ENCODE measurements around the gene CHMP4A. TPM values are rescaled to one million over a fixed set of nuclear protein-coding genes. Genes with fewer than 3 reads are reported as not detected.
"Not testable (repeated sequence)": the region's sequence is repeated elsewhere in the genome, so short reads cannot be mapped to it uniquely, and the experiment has no call there.

Gene CHMP4A
- total RNA-seq, 3 donors from 2014 or later: 71.7 to 85.5 (median 85.4) TPM

- Mint-ChIP-seq H3K4me1 (ENCODE audit: low read depth) (peaks cover 74% of the 10 kb centered on the region), H3K4me3 (no peak overlapping the region), H3K9me3 (no peaks in the 10 kb centered on the region), H3K36me3 (ENCODE audit: insufficient read depth) (peaks cover 53% of the 10 kb centered on the region), H3K27me3 (ENCODE audit: low read depth) (no peaks in the 10 kb centered on the region)
- DNase-seq (no peak), ATAC-seq (no peak)
Measured at GRCh38 chr14:24237463-24237955, 24.2 kb upstream of the CHMP4A start.

GRCh38 chr14:24236689-24237462 lies 23.6 kb upstream of the CHMP4A start:
- Mint-ChIP-seq H3K36me3 (ENCODE audit: insufficient read depth) (peaks cover 53% of the 10 kb centered on the region), H3K27me3 (ENCODE audit: low read depth) (no peaks in the 10 kb centered on the region), H3K9me3 (no peaks in the 10 kb centered on the region), H3K4me1 (ENCODE audit: low read depth) (peaks cover 72% of the 10 kb centered on the region), H3K4me3 (no peak overlapping the region)
- DNase-seq: no peak
- ATAC-seq: no peak

GRCh38 chr14:24235804-24236688 lies 22.8 kb upstream of the CHMP4A start:
- Mint-ChIP-seq H3K9me3 (no peaks in the 10 kb centered on the region), H3K36me3 (ENCODE audit: insufficient read depth) (peaks cover 53% of the 10 kb centered on the region), H3K4me3 (no peak overlapping the region), H3K27me3 (ENCODE audit: low read depth) (no peaks in the 10 kb centered on the region), H3K4me1 (ENCODE audit: low read depth) (peaks cover 74% of the 10 kb centered on the region)
- DNase-seq: no peak
- ATAC-seq: no peak

GRCh38 chr14:24234095-24235005 lies 21.1 kb upstream of the CHMP4A start:
- no peaks in the 10 kb centered on the region for H3K27me3 Mint-ChIP-seq (ENCODE audit: low read depth)
- DNase-seq: no peak
- H3K36me3 Mint-ChIP-seq (ENCODE audit: insufficient read depth): peaks cover 43% of the 10 kb centered on the region
- peak overlapping the region; percentile 66 for H3K4me3 Mint-ChIP-seq
- peaks cover 60% of the 10 kb centered on the region for H3K4me1 Mint-ChIP-seq (ENCODE audit: low read depth)
- ATAC-seq: no peak
- no peaks in the 10 kb centered on the region for H3K9me3 Mint-ChIP-seq

GRCh38 chr14:24233538-24233866 lies 20.2 kb upstream of the CHMP4A start:
- Mint-ChIP-seq H3K27me3 (ENCODE audit: low read depth) (no peaks in the 10 kb centered on the region), H3K9me3 (no peaks in the 10 kb centered on the region), H3K4me3 (peak overlapping the region; percentile 93), H3K36me3 (ENCODE audit: insufficient read depth) (peaks cover 37% of the 10 kb centered on the region), H3K4me1 (ENCODE audit: low read depth) (peaks cover 54% of the 10 kb centered on the region)
- DNase-seq (no peak), ATAC-seq (no peak)

- H3K4me1 Mint-ChIP-seq (ENCODE audit: low read depth): peaks cover 48% of the 10 kb centered on the region
- peak; percentile 44 for ATAC-seq
- no peaks in the 10 kb centered on the region for H3K9me3 Mint-ChIP-seq
- H3K27me3 Mint-ChIP-seq (ENCODE audit: low read depth): no peaks in the 10 kb centered on the region
- H3K4me3 Mint-ChIP-seq: peak within 1 kb of the TSS; percentile 93
- H3K36me3 Mint-ChIP-seq (ENCODE audit: insufficient read depth): peaks cover 31% of the 10 kb centered on the region
- no peak for DNase-seq
Measured at GRCh38 chr14:24232645-24233537, 19.6 kb upstream of the CHMP4A start, which contains the start of gene GMPR2. GMPR2 (plus strand) TSS chr14:24232929; CDS start chr14:24233254, 325 bp downstream.

GRCh38 chr14:24232121-24232644 lies 18.9 kb upstream of the CHMP4A start, which contains the start of gene NEDD8:
NEDD8 (minus strand) TSS chr14:24232367; CDS start chr14:24232267, 100 bp downstream.
- Mint-ChIP-seq H3K27me3 (ENCODE audit: low read depth) (no peaks in the 10 kb centered on the region), H3K36me3 (ENCODE audit: insufficient read depth) (peaks cover 28% of the 10 kb centered on the region), H3K4me3 (peak within 1 kb of the TSS; percentile 93), H3K4me1 (ENCODE audit: low read depth) (peaks cover 45% of the 10 kb centered on the region), H3K9me3 (no peaks in the 10 kb centered on the region)
- DNase-seq: peak; percentile 81
- peak; percentile 95 for ATAC-seq

GRCh38 chr14:24231263-24232120 lies 18.2 kb upstream of the CHMP4A start:
- peaks cover 47% of the 10 kb centered on the region for H3K4me1 Mint-ChIP-seq (ENCODE audit: low read depth)
- ATAC-seq (peak; percentile 7 to 15), DNase-seq (no peak)
- H3K36me3 Mint-ChIP-seq (ENCODE audit: insufficient read depth): peaks cover 23% of the 10 kb centered on the region
- peak overlapping the region; percentile 93 for H3K4me3 Mint-ChIP-seq
- no peaks in the 10 kb centered on the region for H3K27me3 Mint-ChIP-seq (ENCODE audit: low read depth)
- H3K9me3 Mint-ChIP-seq: no peaks in the 10 kb centered on the region

- H3K36me3 Mint-ChIP-seq (ENCODE audit: insufficient read depth): peaks cover 11% of the 10 kb centered on the region
- H3K27me3 Mint-ChIP-seq (ENCODE audit: low read depth): no peaks in the 10 kb centered on the region
- H3K4me3 Mint-ChIP-seq: no peak overlapping the region
- ATAC-seq (no peak), DNase-seq (no peak)
- peaks cover 39% of the 10 kb centered on the region for H3K4me1 Mint-ChIP-seq (ENCODE audit: low read depth)
- H3K9me3 Mint-ChIP-seq: no peaks in the 10 kb centered on the region
Measured at GRCh38 chr14:24228902-24229301, 15.6 kb upstream of the CHMP4A start.

GRCh38 chr14:24226473-24226872 lies 13.2 kb upstream of the CHMP4A start:
- Mint-ChIP-seq H3K9me3 (no peaks in the 10 kb centered on the region), H3K36me3 (ENCODE audit: insufficient read depth) (peaks cover 11% of the 10 kb centered on the region), H3K27me3 (ENCODE audit: low read depth) (no peaks in the 10 kb centered on the region), H3K4me3 (no peak overlapping the region), H3K4me1 (ENCODE audit: low read depth) (peaks cover 29% of the 10 kb centered on the region)
- ATAC-seq (no peak), DNase-seq (no peak)

GRCh38 chr14:24224618-24225071 lies 11.4 kb upstream of the CHMP4A start:
- H3K4me1 Mint-ChIP-seq (ENCODE audit: low read depth): peaks cover 22% of the 10 kb centered on the region
- ATAC-seq: no peak

GRCh38 chr14:24222987-24223386 lies 9.7 kb upstream of the CHMP4A start:
- H3K27me3 Mint-ChIP-seq (ENCODE audit: low read depth); H3K4me3 Mint-ChIP-seq; H3K9me3 Mint-ChIP-seq; ATAC-seq; DNase-seq: not testable (repeated sequence)
- Mint-ChIP-seq H3K4me1 (ENCODE audit: low read depth) (peaks cover 22% of the 10 kb centered on the region), H3K36me3 (ENCODE audit: insufficient read depth) (peaks cover 14% of the 10 kb centered on the region)

More at GRCh38 chr14:24224618-24225071, 11.4 kb upstream of the CHMP4A start:
- no peak for DNase-seq
- peaks cover 12% of the 10 kb centered on the region for H3K36me3 Mint-ChIP-seq (ENCODE audit: insufficient read depth)
- H3K9me3 Mint-ChIP-seq: no peaks in the 10 kb centered on the region
- no peaks in the 10 kb centered on the region for H3K27me3 Mint-ChIP-seq (ENCODE audit: low read depth)
- no peak overlapping the region for H3K4me3 Mint-ChIP-seq
